ENCODE data around the gene EGFR. TPM values are rescaled to one million over a fixed set of nuclear protein-coding genes. Genes with fewer than 3 reads are reported as not detected.

The EGFR gene
- total RNA-seq, 2 donors from 2014 or later, result 54.8 to 56.7 TPM

DNA sequence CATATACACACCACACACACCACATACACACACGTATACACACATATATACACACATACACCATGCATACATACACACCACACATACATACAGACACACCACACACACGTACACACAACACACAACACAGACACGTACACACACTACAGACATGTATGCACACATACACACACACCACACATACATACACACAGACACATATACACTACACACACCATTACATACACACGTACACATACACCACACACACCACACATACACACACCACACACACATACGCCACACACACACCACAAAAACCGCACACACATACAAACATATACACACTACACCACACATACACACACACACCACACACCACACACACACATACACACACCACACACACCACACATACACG is 184.5 kb downstream of the EGFR start:
- H3K9me3 ChIP-seq, result no peaks in the 10 kb centered on the region
- no peak overlapping the region for H3K27ac ChIP-seq
- H3K4me3 ChIP-seq, result no peak overlapping the region
- TF ChIP-seq, protein P1, sequence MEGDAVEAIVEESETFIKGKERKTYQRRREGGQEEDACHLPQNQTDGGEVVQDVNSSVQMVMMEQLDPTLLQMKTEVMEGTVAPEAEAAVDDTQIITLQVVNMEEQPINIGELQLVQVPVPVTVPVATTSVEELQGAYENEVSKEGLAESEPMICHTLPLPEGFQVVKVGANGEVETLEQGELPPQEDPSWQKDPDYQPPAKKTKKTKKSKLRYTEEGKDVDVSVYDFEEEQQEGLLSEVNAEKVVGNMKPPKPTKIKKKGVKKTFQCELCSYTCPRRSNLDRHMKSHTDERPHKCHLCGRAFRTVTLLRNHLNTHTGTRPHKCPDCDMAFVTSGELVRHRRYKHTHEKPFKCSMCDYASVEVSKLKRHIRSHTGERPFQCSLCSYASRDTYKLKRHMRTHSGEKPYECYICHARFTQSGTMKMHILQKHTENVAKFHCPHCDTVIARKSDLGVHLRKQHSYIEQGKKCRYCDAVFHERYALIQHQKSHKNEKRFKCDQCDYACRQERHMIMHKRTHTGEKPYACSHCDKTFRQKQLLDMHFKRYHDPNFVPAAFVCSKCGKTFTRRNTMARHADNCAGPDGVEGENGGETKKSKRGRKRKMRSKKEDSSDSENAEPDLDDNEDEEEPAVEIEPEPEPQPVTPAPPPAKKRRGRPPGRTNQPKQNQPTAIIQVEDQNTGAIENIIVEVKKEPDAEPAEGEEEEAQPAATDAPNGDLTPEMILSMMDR (IDR thresholded peaks at IDR 0.05), result no peak
- peaks cover 62% of the 10 kb centered on the region for H3K36me3 ChIP-seq
- no peaks in the 10 kb centered on the region for H3K27me3 ChIP-seq (replicated peaks; ENCODE audit: insufficient read depth)
- no peak for DNase-seq (ENCODE audit: low spot score)
- ATAC-seq (ENCODE audit: insufficient number of reproducible peaks, low FRiP score, low read depth), result no peak
- H3K4me1 ChIP-seq (ENCODE audit: control insufficient read depth in 1 of 2, low read depth in 2 of 2), result peaks cover 0 to 11% of the 10 kb centered on the region in 2 donors

DNA sequence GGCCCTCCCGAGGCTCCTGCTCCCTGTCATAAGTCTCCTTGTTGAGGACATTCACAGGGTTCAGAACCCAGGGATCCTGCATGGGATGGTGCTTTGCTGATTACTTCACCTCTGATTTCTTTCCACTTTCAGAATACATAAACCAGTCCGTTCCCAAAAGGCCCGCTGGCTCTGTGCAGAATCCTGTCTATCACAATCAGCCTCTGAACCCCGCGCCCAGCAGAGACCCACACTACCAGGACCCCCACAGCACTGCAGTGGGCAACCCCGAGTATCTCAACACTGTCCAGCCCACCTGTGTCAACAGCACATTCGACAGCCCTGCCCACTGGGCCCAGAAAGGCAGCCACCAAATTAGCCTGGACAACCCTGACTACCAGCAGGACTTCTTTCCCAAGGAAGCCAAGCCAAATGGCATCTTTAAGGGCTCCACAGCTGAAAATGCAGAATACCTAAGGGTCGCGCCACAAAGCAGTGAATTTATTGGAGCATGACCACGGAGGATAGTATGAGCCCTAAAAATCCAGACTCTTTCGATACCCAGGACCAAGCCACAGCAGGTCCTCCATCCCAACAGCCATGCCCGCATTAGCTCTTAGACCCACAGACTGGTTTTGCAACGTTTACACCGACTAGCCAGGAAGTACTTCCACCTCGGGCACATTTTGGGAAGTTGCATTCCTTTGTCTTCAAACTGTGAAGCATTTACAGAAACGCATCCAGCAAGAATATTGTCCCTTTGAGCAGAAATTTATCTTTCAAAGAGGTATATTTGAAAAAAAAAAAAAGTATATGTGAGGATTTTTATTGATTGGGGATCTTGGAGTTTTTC is 186.5 kb downstream of the EGFR start:
- Histone ChIP-seq H3K27me3 (replicated peaks; ENCODE audit: insufficient read depth) (no peaks in the 10 kb centered on the region), H3K36me3 (peaks cover 55% of the 10 kb centered on the region), H3K9me3 (no peaks in the 10 kb centered on the region), H3K4me1 (ENCODE audit: control insufficient read depth in 1 of 2, low read depth in 2 of 2) (no peaks in the 10 kb centered on the region), H3K4me3 (no peak overlapping the region), H3K27ac (no peak overlapping the region)
- DNase-seq (ENCODE audit: low spot score) (no peak), ATAC-seq (ENCODE audit: insufficient number of reproducible peaks, low FRiP score, low read depth) (no peak)
- TF ChIP-seq, protein P1 (IDR thresholded peaks at IDR 0.05), result no peak

DNA sequence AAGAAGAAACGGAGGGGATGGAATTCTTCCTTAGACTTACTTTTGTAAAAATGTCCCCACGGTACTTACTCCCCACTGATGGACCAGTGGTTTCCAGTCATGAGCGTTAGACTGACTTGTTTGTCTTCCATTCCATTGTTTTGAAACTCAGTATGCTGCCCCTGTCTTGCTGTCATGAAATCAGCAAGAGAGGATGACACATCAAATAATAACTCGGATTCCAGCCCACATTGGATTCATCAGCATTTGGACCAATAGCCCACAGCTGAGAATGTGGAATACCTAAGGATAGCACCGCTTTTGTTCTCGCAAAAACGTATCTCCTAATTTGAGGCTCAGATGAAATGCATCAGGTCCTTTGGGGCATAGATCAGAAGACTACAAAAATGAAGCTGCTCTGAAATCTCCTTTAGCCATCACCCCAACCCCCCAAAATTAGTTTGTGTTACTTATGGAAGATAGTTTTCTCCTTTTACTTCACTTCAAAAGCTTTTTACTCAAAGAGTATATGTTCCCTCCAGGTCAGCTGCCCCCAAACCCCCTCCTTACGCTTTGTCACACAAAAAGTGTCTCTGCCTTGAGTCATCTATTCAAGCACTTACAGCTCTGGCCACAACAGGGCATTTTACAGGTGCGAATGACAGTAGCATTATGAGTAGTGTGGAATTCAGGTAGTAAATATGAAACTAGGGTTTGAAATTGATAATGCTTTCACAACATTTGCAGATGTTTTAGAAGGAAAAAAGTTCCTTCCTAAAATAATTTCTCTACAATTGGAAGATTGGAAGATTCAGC is 187.6 kb downstream of the EGFR start:
- Histone ChIP-seq H3K36me3 (peaks cover 46% of the 10 kb centered on the region), H3K4me3 (no peak overlapping the region), H3K9me3 (no peaks in the 10 kb centered on the region), H3K4me1 (ENCODE audit: control insufficient read depth in 1 of 2, low read depth in 2 of 2) (no peaks in the 10 kb centered on the region), H3K27me3 (replicated peaks; ENCODE audit: insufficient read depth) (no peaks in the 10 kb centered on the region), H3K27ac (no peak overlapping the region)
- no peak for ATAC-seq (ENCODE audit: insufficient number of reproducible peaks, low FRiP score, low read depth)
- no peak for DNase-seq (ENCODE audit: low spot score)
- TF ChIP-seq, protein P1 (IDR thresholded peaks at IDR 0.05), result no peak

DNA sequence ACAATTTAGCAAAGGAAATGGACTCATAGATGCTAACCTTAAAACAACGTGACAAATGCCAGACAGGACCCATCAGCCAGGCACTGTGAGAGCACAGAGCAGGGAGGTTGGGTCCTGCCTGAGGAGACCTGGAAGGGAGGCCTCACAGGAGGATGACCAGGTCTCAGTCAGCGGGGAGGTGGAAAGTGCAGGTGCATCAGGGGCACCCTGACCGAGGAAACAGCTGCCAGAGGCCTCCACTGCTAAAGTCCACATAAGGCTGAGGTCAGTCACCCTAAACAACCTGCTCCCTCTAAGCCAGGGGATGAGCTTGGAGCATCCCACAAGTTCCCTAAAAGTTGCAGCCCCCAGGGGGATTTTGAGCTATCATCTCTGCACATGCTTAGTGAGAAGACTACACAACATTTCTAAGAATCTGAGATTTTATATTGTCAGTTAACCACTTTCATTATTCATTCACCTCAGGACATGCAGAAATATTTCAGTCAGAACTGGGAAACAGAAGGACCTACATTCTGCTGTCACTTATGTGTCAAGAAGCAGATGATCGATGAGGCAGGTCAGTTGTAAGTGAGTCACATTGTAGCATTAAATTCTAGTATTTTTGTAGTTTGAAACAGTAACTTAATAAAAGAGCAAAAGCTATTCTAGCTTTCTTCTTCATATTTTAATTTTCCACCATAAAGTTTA is 188.8 kb downstream of the EGFR start:
- Histone ChIP-seq H3K4me3 (no peak overlapping the region), H3K9me3 (no peaks in the 10 kb centered on the region), H3K27me3 (replicated peaks; ENCODE audit: insufficient read depth) (no peaks in the 10 kb centered on the region), H3K4me1 (ENCODE audit: control insufficient read depth in 1 of 2, low read depth in 2 of 2) (no peaks in the 10 kb centered on the region), H3K36me3 (peaks cover 35% of the 10 kb centered on the region), H3K27ac (no peak overlapping the region)
- ATAC-seq (ENCODE audit: insufficient number of reproducible peaks, low FRiP score, low read depth), result no peak
- TF ChIP-seq, protein P1 (IDR thresholded peaks at IDR 0.05), result no peak
- DNase-seq (ENCODE audit: low spot score), result no peak

DNA sequence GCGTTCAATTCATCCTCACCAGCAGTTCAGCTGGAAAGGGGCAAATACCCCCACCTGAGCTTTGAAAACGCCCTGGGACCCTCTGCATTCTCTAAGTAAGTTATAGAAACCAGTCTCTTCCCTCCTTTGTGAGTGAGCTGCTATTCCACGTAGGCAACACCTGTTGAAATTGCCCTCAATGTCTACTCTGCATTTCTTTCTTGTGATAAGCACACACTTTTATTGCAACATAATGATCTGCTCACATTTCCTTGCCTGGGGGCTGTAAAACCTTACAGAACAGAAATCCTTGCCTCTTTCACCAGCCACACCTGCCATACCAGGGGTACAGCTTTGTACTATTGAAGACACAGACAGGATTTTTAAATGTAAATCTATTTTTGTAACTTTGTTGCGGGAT is 190.5 kb downstream of the EGFR start:
- H3K4me3 ChIP-seq, result no peak overlapping the region
- H3K27ac ChIP-seq, result no peak overlapping the region
- TF ChIP-seq, protein P1 (IDR thresholded peaks at IDR 0.05), result no peak
- ATAC-seq (ENCODE audit: insufficient number of reproducible peaks, low FRiP score, low read depth) (no peak), DNase-seq (ENCODE audit: low spot score) (no peak)
- H3K9me3 ChIP-seq, result no peaks in the 10 kb centered on the region
- no peaks in the 10 kb centered on the region for H3K27me3 ChIP-seq (replicated peaks; ENCODE audit: insufficient read depth)
- H3K36me3 ChIP-seq, result peaks cover 26% of the 10 kb centered on the region
- no peaks in the 10 kb centered on the region for H3K4me1 ChIP-seq (ENCODE audit: control insufficient read depth in 1 of 2, low read depth in 2 of 2)

Measured in thoracic aorta (tissue), 2 donors.